GM23248 (cell line): ENCODE results near the gene GNB4. TPM values are rescaled to one million over a fixed set of nuclear protein-coding genes. Genes with fewer than 3 reads are reported as not detected.

Experiments
- DNase-seq: peaks from one replicate; pipeline ENCODE4 v3.0.0-alpha.2; 2015
- H2AFZ ChIP-seq: fragments of 200-600 bp; sonication (generic); 2 replicates; pipeline ENCODE4 v1.6.1; 2016; ENCODE audit warnings: antibody characterized with exemption
- H3F3A ChIP-seq: fragments of 200-600 bp; sonication (generic); 2 replicates; pipeline ENCODE4 v1.6.1; 2016; ENCODE audit warnings: mild to moderate bottlenecking, antibody characterized with exemption, mixed run types; ENCODE audit not compliant: insufficient read depth
- H3K27ac ChIP-seq: fragments of 200-600 bp; sonication (generic); 2 replicates; pipeline ENCODE4 v1.5.1; 2016; ENCODE audit warnings: mild to moderate bottlenecking
- H3K27me3 ChIP-seq: fragments of 200-600 bp; sonication (generic); replicated peaks from 2 replicates; pipeline ENCODE4 v1.6.1; 2016; ENCODE audit warnings: mild to moderate bottlenecking; ENCODE audit not compliant: insufficient read depth
- H3K36me3 ChIP-seq: fragments of 200-600 bp; sonication (generic); 2 replicates; pipeline ENCODE4 v1.6.1; 2016; ENCODE audit warnings: low read depth, mild to moderate bottlenecking
- H3K4me1 ChIP-seq: fragments of 200-600 bp; sonication (generic); 2 replicates; pipeline ENCODE4 v1.6.1; 2016; ENCODE audit warnings: mild to moderate bottlenecking; ENCODE audit not compliant: insufficient read depth
- H3K4me2 ChIP-seq: fragments of 200-600 bp; sonication (generic); one replicate; pipeline ENCODE4 v1.6.1; 2016; ENCODE audit warnings: mild to moderate bottlenecking; ENCODE audit not compliant: unreplicated experiment
- H3K4me3 ChIP-seq: fragments of 200-600 bp; sonication (generic); 2 replicates; pipeline ENCODE4 v1.5.1; 2016; ENCODE audit warnings: mild to moderate bottlenecking
- H3K79me2 ChIP-seq: fragments of 200-600 bp; sonication (generic); 2 replicates; pipeline ENCODE4 v1.6.1; 2016; ENCODE audit warnings: mild to moderate bottlenecking; ENCODE audit not compliant: insufficient read depth
- H3K9ac ChIP-seq: fragments of 200-600 bp; sonication (generic); 2 replicates; pipeline ENCODE4 v1.6.1; 2016; ENCODE audit warnings: mild to moderate bottlenecking
- H3K9me2 ChIP-seq: fragments of 200-600 bp; sonication (generic); 2 replicates; pipeline ENCODE4 v1.6.1; 2016; ENCODE audit warnings: mixed run types, mild to moderate bottlenecking, moderate library complexity; ENCODE audit not compliant: insufficient read depth
- H3K9me3 ChIP-seq: fragments of 200-600 bp; sonication (generic); one replicate; pipeline ENCODE4 v1.6.1; 2017; ENCODE audit warnings: low read depth
- H4K20me1 ChIP-seq: fragments of 200-600 bp; sonication (generic); 2 replicates; pipeline ENCODE4 v1.6.0; 2016; ENCODE audit not compliant: insufficient read depth
- EZH2 ChIP-seq: fragments of 200-600 bp; sonication (generic); IDR thresholded peaks from 2 replicates; pipeline ENCODE4 v1.6.1; 2018; ENCODE audit warnings: antibody characterized with exemption, mild to moderate bottlenecking; ENCODE audit not compliant: insufficient read depth, poor library complexity, severe bottlenecking
- EZH2phosphoT487 ChIP-seq: fragments of 200-600 bp; sonication (generic); IDR thresholded peaks from 2 replicates; pipeline ENCODE4 v1.6.1; 2018; ENCODE audit warnings: antibody characterized with exemption, moderate library complexity, mild to moderate bottlenecking, low read depth; ENCODE audit not compliant: insufficient read depth
- WGBS, 2 experiments: methylation state at CpG; one replicate each; pipeline ENCODE4 v1.1.6; 2015 to 2017; ENCODE audit warnings: low lambda C conversion rate in 2 of 2, low coverage in 1 of 2; ENCODE audit errors: missing lambda C conversion rate in 2 of 2; 5-methylcytosine and 5-hydroxymethylcytosine counted together
- in situ Hi-C: fragments of 300-500 bp; cut with MboI; formaldehyde crosslinking; loops from 2 replicates; pipeline ENCODE4 v1.15.0; 2020
- polyA plus RNA-seq: library from polyadenylated mRNA; unstranded; fragments of >200 nt; fragmentation: Nextera tagmentation; extraction: Ambion mirVana; gene quantifications from 2 replicates; pipeline ENCODE4 v1.2.1, GENCODE V29; 2016
- total RNA-seq: library from RNA; depleted of rRNA; stranded (reverse); fragments of >200 nt; shearing (Covaris generic); gene quantifications from 2 replicates; pipeline ENCODE4 v1.2.3, GENCODE V29; 2014

The GNB4 gene
- total and polyA plus RNA-seq, 2 experiments from 2014 or later: 42.3 to 84.7 TPM

- WGBS, 2 experiments: 90 to 91% methylated on average over 3 of the region's 3 CpGs
- H3K4me1 ChIP-seq: peaks cover 25% of the 10 kb centered on the region
- no peaks in the 10 kb centered on the region for H3K9me2 ChIP-seq
- no peak overlapping the region for H3K4me3 ChIP-seq
- H3K27ac ChIP-seq: no peak overlapping the region
- no peaks in the 10 kb centered on the region for H4K20me1 ChIP-seq
- peaks cover 32% of the 10 kb centered on the region for H3K36me3 ChIP-seq
- no peak overlapping the region for H3K4me2 ChIP-seq
- no peak overlapping the region for H2AFZ ChIP-seq
- TF ChIP-seq EZH2: no peak
- TF ChIP-seq EZH2phosphoT487: no peak
- H3K9ac ChIP-seq: no peak overlapping the region
- in situ Hi-C loops: no loop called here
- H3K9me3 ChIP-seq: no peaks in the 10 kb centered on the region
- no peaks in the 10 kb centered on the region for H3K27me3 ChIP-seq
- DNase-seq: no peak
- peaks cover 41% of the 10 kb centered on the region for H3K79me2 ChIP-seq
- H3F3A ChIP-seq: peaks cover 25% of the 10 kb centered on the region
Measured at GRCh38 chr3:179418610-179419009, 32.7 kb downstream of the GNB4 start.

GRCh38 chr3:179416681-179417080 is 34.6 kb downstream of the GNB4 start:
- Histone ChIP-seq H3K9me2 (no peaks in the 10 kb centered on the region), H3K9ac (peak overlapping the region; percentile 53), H3K27me3 (no peaks in the 10 kb centered on the region), H3K27ac (peak overlapping the region; percentile 78), H3K4me3 (peak overlapping the region; percentile 33; the same call in 1 of the 2 replicates), H3K4me1 (peaks cover 23% of the 10 kb centered on the region), H2AFZ (no peak overlapping the region; the same call in 1 of the 2 replicates), H3K36me3 (peaks cover 43% of the 10 kb centered on the region), H3K4me2 (peak overlapping the region; percentile 30), H3K79me2 (peaks cover 23% of the 10 kb centered on the region), H4K20me1 (no peaks in the 10 kb centered on the region), H3F3A (peaks cover 20% of the 10 kb centered on the region), H3K9me3 (no peaks in the 10 kb centered on the region)
- WGBS, 2 experiments: 37 to 59% methylated on average over 2 of the region's 2 CpGs
- peak; percentile 55 for DNase-seq
- in situ Hi-C loops: no loop called here
- no peak for TF ChIP-seq EZH2phosphoT487
- no peak for TF ChIP-seq EZH2

GRCh38 chr3:179415377-179415776 is 35.9 kb downstream of the GNB4 start:
- in situ Hi-C loops: no loop called here
- peaks cover 27% of the 10 kb centered on the region for H3K4me1 ChIP-seq
- peaks cover 15% of the 10 kb centered on the region; the same call in 1 of the 2 replicates for H3K79me2 ChIP-seq
- no peaks in the 10 kb centered on the region for H3K9me3 ChIP-seq
- no peaks in the 10 kb centered on the region for H3K27me3 ChIP-seq
- 93 to 94% methylated on average over 4 of the region's 4 CpGs for WGBS, 2 experiments
- no peak overlapping the region for H3K4me3 ChIP-seq
- H2AFZ ChIP-seq: no peak overlapping the region
- DNase-seq: no peak
- no peak for TF ChIP-seq EZH2
- TF ChIP-seq EZH2phosphoT487: no peak
- H3K9me2 ChIP-seq: no peaks in the 10 kb centered on the region
- no peaks in the 10 kb centered on the region for H4K20me1 ChIP-seq
- H3F3A ChIP-seq: peaks cover 30% of the 10 kb centered on the region
- H3K9ac ChIP-seq: no peak overlapping the region
- no peak overlapping the region for H3K4me2 ChIP-seq
- peaks cover 39% of the 10 kb centered on the region for H3K36me3 ChIP-seq
- no peak overlapping the region for H3K27ac ChIP-seq

DNA sequence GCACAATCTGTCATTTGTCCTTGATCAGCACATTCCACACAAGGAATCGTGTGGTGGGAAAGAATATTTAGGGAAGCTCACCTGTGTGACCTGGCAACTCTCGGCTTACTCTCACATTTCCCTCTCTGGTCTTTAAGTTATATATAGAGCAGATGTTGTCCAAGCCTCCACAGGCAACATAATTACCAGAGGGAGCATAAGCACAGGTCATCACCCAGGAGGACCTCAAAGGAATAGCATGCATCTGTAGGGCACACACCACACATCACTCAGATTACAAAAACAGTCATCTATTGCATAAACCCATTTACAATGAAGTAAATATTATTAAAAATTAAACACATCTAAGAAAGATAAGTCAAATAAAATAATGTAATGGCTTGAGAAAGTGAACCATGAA is 36.5 kb downstream of the GNB4 start:
- Histone ChIP-seq H3K9ac (no peak overlapping the region), H3K9me3 (no peaks in the 10 kb centered on the region), H3K27ac (no peak overlapping the region), H3K27me3 (no peaks in the 10 kb centered on the region), H3F3A (peaks cover 36% of the 10 kb centered on the region), H3K4me3 (no peak overlapping the region), H3K36me3 (peaks cover 39% of the 10 kb centered on the region), H2AFZ (no peak overlapping the region), H3K4me2 (no peak overlapping the region), H3K79me2 (peaks cover 15% of the 10 kb centered on the region; the same call in 1 of the 2 replicates), H4K20me1 (no peaks in the 10 kb centered on the region), H3K4me1 (peaks cover 31% of the 10 kb centered on the region), H3K9me2 (no peaks in the 10 kb centered on the region)
- DNase-seq: no peak
- TF ChIP-seq EZH2phosphoT487 (no peak), EZH2 (no peak)
- in situ Hi-C loops: no loop called here
- WGBS, 2 experiments: 100% methylated on average over 2 of the region's 2 CpGs

DNA sequence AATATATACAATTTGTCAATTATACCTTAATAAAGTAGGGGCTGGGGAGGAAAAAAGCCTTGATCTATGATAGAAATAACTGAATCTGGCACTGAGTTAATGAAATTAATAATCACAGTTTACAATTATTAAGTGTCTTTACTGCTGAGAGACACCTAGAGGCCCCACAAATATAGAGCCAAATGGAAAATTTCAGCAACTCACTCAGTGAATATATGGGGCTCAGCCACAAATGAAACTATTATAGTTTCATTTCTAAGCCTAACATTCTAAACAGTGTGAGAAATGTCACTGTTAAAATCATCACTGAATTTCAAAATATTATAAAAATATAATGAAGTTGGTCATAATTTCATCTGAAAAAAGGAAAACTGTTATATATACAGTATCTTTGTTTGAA is 40.3 kb downstream of the GNB4 start:
- H3K4me1 ChIP-seq: peaks cover 14% of the 10 kb centered on the region
- in situ Hi-C loops: no loop called here
- no peaks in the 10 kb centered on the region for H3K9me3 ChIP-seq
- peaks cover 34% of the 10 kb centered on the region for H3K36me3 ChIP-seq
- no peaks in the 10 kb centered on the region for H3K9me2 ChIP-seq
- DNase-seq: no peak
- no peak for TF ChIP-seq EZH2phosphoT487
- no peak for TF ChIP-seq EZH2
- H2AFZ ChIP-seq: no peak overlapping the region
- no peak overlapping the region for H3K4me2 ChIP-seq
- peak overlapping the region; percentile 55 for H3K27ac ChIP-seq
- no peaks in the 10 kb centered on the region for H3K27me3 ChIP-seq
- H4K20me1 ChIP-seq: no peaks in the 10 kb centered on the region
- 0 out of 2 replicates have a peak overlapping the region, but pooled peaks have one; percentile 26 for H3K9ac ChIP-seq
- peaks cover 23% of the 10 kb centered on the region for H3F3A ChIP-seq
- H3K79me2 ChIP-seq: peaks cover 34% of the 10 kb centered on the region
- H3K4me3 ChIP-seq: no peak overlapping the region
